Memory B cell (primary cell): ENCODE measurements around the gene INTS4.
A peak's percentile ranks its signal among the peaks of the same experiment; 100 is the strongest.
"Not testable (repeated sequence)": the region's sequence is repeated elsewhere in the genome, so short reads cannot be mapped to it uniquely, and the experiment has no call there.

ENCODE experiments used
- ATAC-seq: fragments of 150-1000 bp; cut with Tn5 transposase; 2 replicates; pipeline ENCODE4 v1.10.0; 2021; ENCODE audit warnings: low read depth, mild to moderate bottlenecking, moderate library complexity
- DNase-seq, 2 donors: peaks; one replicate each; pipeline ENCODE4 v3.0.0; 2022; ENCODE audit warnings: low spot score in 2 of 2
- H3K27ac Mint-ChIP-seq: one replicate; pipeline ENCODE4 v1.8.0; 2022; ENCODE audit warnings: mild to moderate bottlenecking, moderate library complexity, mixed read lengths
- H3K27me3 Mint-ChIP-seq: one replicate; pipeline ENCODE4 v1.8.0; 2022; ENCODE audit warnings: mixed read lengths
- H3K36me3 Mint-ChIP-seq: one replicate; pipeline ENCODE4 v1.8.0; 2022; ENCODE audit warnings: mild to moderate bottlenecking, mixed read lengths
- H3K4me1 Mint-ChIP-seq: one replicate; pipeline ENCODE4 v1.8.0; 2022; ENCODE audit warnings: mixed read lengths
- H3K4me3 Mint-ChIP-seq: one replicate; pipeline ENCODE4 v1.8.0; 2022; ENCODE audit warnings: mild to moderate bottlenecking, moderate library complexity, mixed read lengths
- H3K9me3 Mint-ChIP-seq: one replicate; pipeline ENCODE4 v1.8.0; 2022; ENCODE audit warnings: mixed read lengths

The INTS4 gene

GRCh38 chr11:77959434-77959833, 35.0 kb downstream of the INTS4 start:
- no peaks in the 10 kb centered on the region for H3K27me3 Mint-ChIP-seq
- no peak for DNase-seq
- no peaks in the 10 kb centered on the region for H3K4me1 Mint-ChIP-seq
- ATAC-seq: no peak
- H3K27ac Mint-ChIP-seq: peak overlapping the region; percentile 35
- peaks cover 22% of the 10 kb centered on the region for H3K36me3 Mint-ChIP-seq
- H3K9me3 Mint-ChIP-seq: no peaks in the 10 kb centered on the region
- H3K4me3 Mint-ChIP-seq: no peak overlapping the region

- peak overlapping the region; percentile 35 for H3K27ac Mint-ChIP-seq
- H3K4me3 Mint-ChIP-seq, H3K4me1 Mint-ChIP-seq, H3K27me3 Mint-ChIP-seq, DNase-seq, ATAC-seq, H3K9me3 Mint-ChIP-seq: not testable (repeated sequence)
- H3K36me3 Mint-ChIP-seq: peaks cover 25% of the 10 kb centered on the region
Observed at GRCh38 chr11:77958583-77959177, 35.8 kb downstream of the INTS4 start.

GRCh38 chr11:77943296-77943695, 51.2 kb downstream of the INTS4 start:
- ATAC-seq, H3K27ac Mint-ChIP-seq, H3K9me3 Mint-ChIP-seq, DNase-seq, H3K27me3 Mint-ChIP-seq, H3K4me1 Mint-ChIP-seq, H3K4me3 Mint-ChIP-seq: not testable (repeated sequence)
- peaks cover 36% of the 10 kb centered on the region for H3K36me3 Mint-ChIP-seq

DNA sequence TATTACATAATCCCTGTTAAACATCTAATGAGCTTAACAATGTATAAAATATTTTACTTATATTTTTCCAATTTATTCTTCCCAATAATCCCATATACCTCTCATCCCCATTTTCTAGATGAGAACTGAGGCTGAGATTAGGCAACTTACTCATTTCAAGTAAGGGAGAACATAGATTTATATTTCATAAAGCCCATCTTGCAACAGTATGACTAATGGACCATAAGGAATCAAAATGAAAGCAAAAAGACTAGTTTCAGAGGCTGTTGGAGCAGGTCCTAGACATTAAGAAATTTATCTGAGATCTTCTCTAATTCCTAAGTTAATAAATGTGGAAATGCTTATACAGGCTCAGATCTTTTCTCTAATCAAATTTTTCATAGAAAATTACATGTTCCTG, 52.0 kb downstream of the INTS4 start:
- DNase-seq: not testable (repeated sequence)

DNA sequence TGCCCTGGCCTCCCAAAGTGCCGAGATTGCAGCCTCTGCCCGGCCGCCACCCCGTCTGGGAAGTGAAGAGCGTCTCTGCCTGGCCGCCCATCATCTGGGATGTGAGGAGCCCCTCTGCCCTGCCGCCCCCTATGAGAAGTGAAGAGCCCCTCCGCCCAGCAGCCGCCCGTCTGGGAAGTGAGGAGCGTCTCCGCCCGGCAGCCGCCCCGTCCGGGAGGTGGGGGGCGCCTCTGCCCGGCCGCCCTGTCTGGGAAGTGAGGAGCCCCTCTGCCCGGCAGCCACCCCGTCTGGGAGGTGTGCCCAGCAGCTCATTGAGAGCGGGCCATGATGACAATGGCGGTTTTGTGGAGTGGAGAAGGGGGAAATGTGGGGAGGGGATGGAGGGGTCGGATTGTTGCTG, 60.9 kb downstream of the INTS4 start:
- H3K4me1 Mint-ChIP-seq: not testable (repeated sequence)
- peaks cover 44% of the 10 kb centered on the region for H3K36me3 Mint-ChIP-seq

More for the DNA sequence above, 52.0 kb downstream of the INTS4 start:
- not testable (repeated sequence) for H3K9me3 Mint-ChIP-seq, H3K27me3 Mint-ChIP-seq, ATAC-seq, H3K4me1 Mint-ChIP-seq, H3K27ac Mint-ChIP-seq, H3K4me3 Mint-ChIP-seq
- peaks cover 31% of the 10 kb centered on the region for H3K36me3 Mint-ChIP-seq

GRCh38 chr11:77930334-77931208, 63.9 kb downstream of the INTS4 start:
- ATAC-seq, H3K4me1 Mint-ChIP-seq, DNase-seq, H3K27ac Mint-ChIP-seq, H3K9me3 Mint-ChIP-seq, H3K27me3 Mint-ChIP-seq, H3K4me3 Mint-ChIP-seq: not testable (repeated sequence)
- H3K36me3 Mint-ChIP-seq: peaks cover 48% of the 10 kb centered on the region

More for the DNA sequence above, 60.9 kb downstream of the INTS4 start:
- not testable (repeated sequence) for H3K9me3 Mint-ChIP-seq, H3K4me3 Mint-ChIP-seq, DNase-seq, ATAC-seq, H3K27me3 Mint-ChIP-seq, H3K27ac Mint-ChIP-seq

DNA sequence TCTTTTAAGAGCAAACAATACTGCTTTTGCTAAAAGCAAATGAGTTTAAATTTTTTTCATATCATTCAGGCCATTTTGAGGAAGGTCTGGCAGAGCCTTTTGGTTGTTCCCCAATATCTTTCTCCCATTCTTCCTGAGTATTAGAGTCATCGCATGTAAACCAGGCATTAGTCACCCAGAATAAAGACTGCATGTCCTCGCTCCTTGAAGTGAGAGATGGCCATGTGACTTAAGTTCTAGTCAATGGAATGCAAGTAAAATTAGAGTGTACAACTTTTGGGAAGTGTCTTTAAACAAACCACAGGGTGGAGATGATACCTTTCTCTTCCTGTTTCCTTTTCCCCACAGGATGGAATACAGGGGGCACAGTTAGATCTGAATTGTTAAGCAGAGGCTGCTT, 76.8 kb downstream of the INTS4 start:
- not testable (repeated sequence) for DNase-seq, H3K4me3 Mint-ChIP-seq, H3K27ac Mint-ChIP-seq, H3K27me3 Mint-ChIP-seq, H3K4me1 Mint-ChIP-seq, H3K9me3 Mint-ChIP-seq, ATAC-seq
- peaks cover 19% of the 10 kb centered on the region for H3K36me3 Mint-ChIP-seq

DNA sequence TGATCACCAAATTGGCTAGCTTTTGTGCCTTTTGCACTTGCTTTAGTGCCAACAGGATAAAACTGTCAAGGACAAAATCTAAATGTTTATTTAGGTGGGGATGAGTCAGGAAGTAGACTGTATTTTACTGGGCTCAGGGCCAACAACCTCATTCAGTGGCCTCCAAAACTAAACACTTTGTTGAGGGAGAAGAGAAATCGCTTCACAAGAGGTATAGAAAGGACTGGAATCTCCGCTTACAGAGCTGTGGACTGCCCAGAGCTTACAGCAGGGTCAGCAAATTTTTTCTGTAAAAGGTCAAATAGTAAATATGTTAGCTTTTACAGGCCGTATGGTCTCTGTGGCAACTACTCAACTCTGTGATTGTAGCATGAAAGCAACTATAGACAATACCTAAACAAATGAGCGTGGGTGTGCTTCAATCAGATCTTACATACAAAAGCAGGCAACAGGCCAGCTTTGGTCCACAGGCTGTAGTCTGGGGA, 80.1 kb downstream of the INTS4 start:
- H3K27me3 Mint-ChIP-seq, H3K9me3 Mint-ChIP-seq, H3K4me3 Mint-ChIP-seq, DNase-seq, ATAC-seq, H3K4me1 Mint-ChIP-seq, H3K27ac Mint-ChIP-seq: not testable (repeated sequence)
- peaks cover 25% of the 10 kb centered on the region for H3K36me3 Mint-ChIP-seq

- not testable (repeated sequence) for ATAC-seq, H3K9me3 Mint-ChIP-seq, H3K27me3 Mint-ChIP-seq, H3K4me1 Mint-ChIP-seq, H3K4me3 Mint-ChIP-seq, DNase-seq, H3K27ac Mint-ChIP-seq
- peaks cover 24% of the 10 kb centered on the region for H3K36me3 Mint-ChIP-seq
Observed at GRCh38 chr11:77913608-77914306, 80.7 kb downstream of the INTS4 start.

DNA sequence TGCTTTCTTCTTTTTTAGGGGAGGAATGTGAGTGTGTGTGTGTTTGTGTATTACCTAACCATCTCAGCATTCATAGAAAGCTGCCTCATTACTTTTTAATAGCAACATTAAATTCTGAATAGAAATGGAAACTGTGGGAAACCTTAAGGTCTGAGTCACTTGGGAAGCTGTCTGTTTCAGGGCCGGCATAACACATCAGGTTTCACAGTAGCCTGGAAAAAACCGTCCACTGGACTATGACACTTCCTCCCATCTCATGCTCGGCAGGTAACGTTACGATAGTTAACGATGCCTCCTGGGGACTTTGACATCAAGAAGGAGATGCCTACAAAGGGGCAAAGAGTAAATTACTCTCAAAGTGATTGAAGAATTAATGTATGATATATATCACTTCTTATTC, 83.6 kb downstream of the INTS4 start:
- H3K4me1 Mint-ChIP-seq, H3K9me3 Mint-ChIP-seq, DNase-seq, ATAC-seq, H3K4me3 Mint-ChIP-seq, H3K27ac Mint-ChIP-seq, H3K27me3 Mint-ChIP-seq: not testable (repeated sequence)
- peaks cover 22% of the 10 kb centered on the region for H3K36me3 Mint-ChIP-seq

DNA sequence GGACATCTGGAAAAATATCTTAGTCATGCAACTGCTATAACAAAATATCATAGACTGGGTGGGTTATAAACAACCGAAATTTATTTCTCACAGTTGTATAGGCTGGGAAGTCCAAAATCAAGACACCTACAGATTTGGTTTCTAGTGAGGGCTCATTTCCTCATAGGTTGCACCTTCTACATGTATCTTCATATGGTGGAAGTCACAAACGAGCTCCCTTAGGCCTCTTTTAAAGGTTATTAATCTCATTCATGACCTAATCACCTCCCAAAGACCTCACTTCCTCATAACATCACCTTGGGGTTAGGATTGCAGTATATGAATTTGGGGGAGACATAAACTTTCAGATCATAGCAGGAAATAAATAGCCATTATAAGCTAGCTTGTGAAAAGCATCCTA, 85.2 kb downstream of the INTS4 start:
- Mint-ChIP-seq H3K4me3 (no peak overlapping the region), H3K27ac (no peak overlapping the region)
- no peak for ATAC-seq

GRCh38 chr11:77908835-77909234, 85.6 kb downstream of the INTS4 start:
- Mint-ChIP-seq H3K36me3 (peaks cover 25% of the 10 kb centered on the region), H3K27ac (no peak overlapping the region), H3K9me3 (no peaks in the 10 kb centered on the region), H3K27me3 (no peaks in the 10 kb centered on the region), H3K4me3 (no peak overlapping the region), H3K4me1 (no peaks in the 10 kb centered on the region)
- ATAC-seq (no peak), DNase-seq (no peak)

More for the DNA sequence above, 85.2 kb downstream of the INTS4 start:
- Mint-ChIP-seq H3K4me1 (no peaks in the 10 kb centered on the region), H3K36me3 (peaks cover 25% of the 10 kb centered on the region), H3K9me3 (no peaks in the 10 kb centered on the region), H3K27me3 (no peaks in the 10 kb centered on the region)
- DNase-seq: no peak

DNA sequence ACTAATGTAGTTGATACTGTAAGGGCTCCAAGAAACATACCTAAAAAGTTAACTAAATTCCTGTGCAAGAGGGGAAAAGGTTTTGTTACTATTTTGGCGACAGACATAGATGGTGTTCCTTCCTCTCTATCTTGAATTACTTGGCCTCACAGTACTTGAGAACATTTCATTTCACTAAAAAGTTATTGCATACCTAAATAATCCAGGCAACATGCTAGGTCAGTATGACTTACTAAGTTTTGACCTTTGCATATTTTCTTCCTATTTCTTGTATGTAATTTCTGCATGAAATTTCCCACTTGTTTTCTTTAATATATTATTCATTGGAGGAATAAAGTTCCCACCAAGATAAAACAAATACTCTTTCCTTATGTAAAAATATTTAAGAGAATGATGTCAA, 99.5 kb downstream of the INTS4 start:
- H3K36me3 Mint-ChIP-seq: peaks cover 24% of the 10 kb centered on the region
- not testable (repeated sequence) for H3K27ac Mint-ChIP-seq, H3K4me1 Mint-ChIP-seq, ATAC-seq, H3K9me3 Mint-ChIP-seq, DNase-seq, H3K27me3 Mint-ChIP-seq, H3K4me3 Mint-ChIP-seq

GRCh38 chr11:77891703-77892102, 102.8 kb downstream of the INTS4 start:
- not testable (repeated sequence) for H3K27me3 Mint-ChIP-seq, H3K4me3 Mint-ChIP-seq, H3K4me1 Mint-ChIP-seq, H3K27ac Mint-ChIP-seq, DNase-seq, H3K9me3 Mint-ChIP-seq, ATAC-seq
- H3K36me3 Mint-ChIP-seq: peaks cover 36% of the 10 kb centered on the region
